ENCODE results near the gene NHSL2.
A peak's percentile ranks its signal among the peaks of the same experiment; 100 is the strongest.

The NHSL2 gene

GRCh38 chrX:71909956-71910355, 689 bp upstream of the NHSL2 start:
- DNase-seq (ENCODE audit: low spot score): peak; percentile 31
- Histone ChIP-seq H3K9me3 (replicated peaks in 1 of 2; ENCODE audit: control insufficient read depth in 2 of 2, insufficient read depth in 1 of 2, low read depth in 1 of 2, low read length in 2 of 2) (no peaks in the 10 kb centered on the region), H3K36me3 (replicated peaks in 1 of 2; ENCODE audit: control insufficient read depth in 2 of 2, insufficient read depth in 2 of 2, low read length in 2 of 2) (peaks cover 0 to 23% of the 10 kb centered on the region in 2 donors), H3K27ac (replicated peaks; ENCODE audit: low read length) (no peak overlapping the region), H4K8ac (ENCODE audit: low read depth, low read length) (no peak overlapping the region), H3K9ac (ENCODE audit: low read depth, low read length, poor library complexity) (no peak overlapping the region), H3K14ac (ENCODE audit: low read length) (no peak overlapping the region), H3K18ac (ENCODE audit: low read length) (no peak overlapping the region), H3K4me2 (ENCODE audit: insufficient read depth, low read length, poor library complexity, severe bottlenecking) (peak overlapping the region; percentile 49), H3K79me1 (ENCODE audit: low read depth, low read length) (peaks cover 3% of the 10 kb centered on the region), H4K91ac (ENCODE audit: low read depth, low read length, poor library complexity) (no peak overlapping the region), H3K23ac (ENCODE audit: low read depth, low read length, poor library complexity) (no peak overlapping the region), H2BK12ac (ENCODE audit: low read length) (no peak overlapping the region), H3K4me1 (ENCODE audit: control insufficient read depth in 2 of 2, insufficient read depth in 1 of 2, low read depth in 1 of 2, low read length in 2 of 2) (peaks cover 7 to 12% of the 10 kb centered on the region in 2 donors), H2AK5ac (ENCODE audit: low read depth, low read length) (no peak overlapping the region), H2BK5ac (ENCODE audit: low read length) (no peak overlapping the region), H2BK120ac (ENCODE audit: low read depth, low read length) (no peak overlapping the region), H2BK15ac (ENCODE audit: low read length) (no peak overlapping the region), H3K4me3 (ENCODE audit: low read length in 2 of 2) (peak overlapping the region; percentile 74 to 75), H3K4ac (ENCODE audit: low read length) (no peak overlapping the region), H3K27me3 (ENCODE audit: control insufficient read depth in 3 of 3, insufficient read depth in 3 of 3, low read depth in 1 of 3, low read length in 3 of 3) (no peaks in the 10 kb centered on the region), H2AFZ (ENCODE audit: low read length) (peak overlapping the region; percentile 38)
- no CpG with 5 or more reads among the region's 8 CpGs for WGBS, 2 donors (ENCODE audit: extremely low coverage in 2 of 2, insufficient read length in 2 of 2, insufficient replicate concordance in 1 of 2)

GRCh38 chrX:71910986-71911730, 513 bp downstream of the NHSL2 start:
- H3K14ac ChIP-seq (ENCODE audit: low read length): peak overlapping the region; percentile 38
- no CpG with 5 or more reads among the region's 85 CpGs for WGBS, 2 donors (ENCODE audit: extremely low coverage in 2 of 2, insufficient read length in 2 of 2, insufficient replicate concordance in 1 of 2)
- peak overlapping the region; percentile 74 for H3K27ac ChIP-seq (replicated peaks; ENCODE audit: low read length)
- H2AFZ ChIP-seq (ENCODE audit: low read length): peak overlapping the region; percentile 79
- H2BK5ac ChIP-seq (ENCODE audit: low read length): no peak overlapping the region
- H3K27me3 ChIP-seq (ENCODE audit: control insufficient read depth in 3 of 3, insufficient read depth in 3 of 3, low read depth in 1 of 3, low read length in 3 of 3): no peaks in the 10 kb centered on the region
- peak overlapping the region; percentile 28 for H2AK5ac ChIP-seq (ENCODE audit: low read depth, low read length)
- peaks cover 3% of the 10 kb centered on the region for H3K79me1 ChIP-seq (ENCODE audit: low read depth, low read length)
- no peaks in the 10 kb centered on the region for H3K9me3 ChIP-seq (replicated peaks in 1 of 2; ENCODE audit: control insufficient read depth in 2 of 2, insufficient read depth in 1 of 2, low read depth in 1 of 2, low read length in 2 of 2)
- H2BK120ac ChIP-seq (ENCODE audit: low read depth, low read length): no peak overlapping the region
- no peak overlapping the region for H3K4ac ChIP-seq (ENCODE audit: low read length)
- H4K91ac ChIP-seq (ENCODE audit: low read depth, low read length, poor library complexity): no peak overlapping the region
- peak overlapping the region; percentile 92 for H3K18ac ChIP-seq (ENCODE audit: low read length)
- H3K4me1 ChIP-seq (ENCODE audit: control insufficient read depth in 2 of 2, insufficient read depth in 1 of 2, low read depth in 1 of 2, low read length in 2 of 2): peaks cover 7 to 12% of the 10 kb centered on the region in 2 donors
- peak; percentile 42 for DNase-seq (ENCODE audit: low spot score)
- H3K4me3 ChIP-seq (ENCODE audit: low read length in 2 of 2): peak overlapping the region; percentile 74 to 93
- no peak overlapping the region for H2BK12ac ChIP-seq (ENCODE audit: low read length)
- H2BK15ac ChIP-seq (ENCODE audit: low read length): peak overlapping the region; percentile 67
- no peak overlapping the region for H3K23ac ChIP-seq (ENCODE audit: low read depth, low read length, poor library complexity)
- peak overlapping the region; percentile 60 for H3K4me2 ChIP-seq (ENCODE audit: insufficient read depth, low read length, poor library complexity, severe bottlenecking)
- peak overlapping the region; percentile 43 for H4K8ac ChIP-seq (ENCODE audit: low read depth, low read length)
- peaks cover 0 to 35% of the 10 kb centered on the region in 2 donors for H3K36me3 ChIP-seq (replicated peaks in 1 of 2; ENCODE audit: control insufficient read depth in 2 of 2, insufficient read depth in 2 of 2, low read length in 2 of 2)
- peak overlapping the region; percentile 91 for H3K9ac ChIP-seq (ENCODE audit: low read depth, low read length, poor library complexity)

DNA sequence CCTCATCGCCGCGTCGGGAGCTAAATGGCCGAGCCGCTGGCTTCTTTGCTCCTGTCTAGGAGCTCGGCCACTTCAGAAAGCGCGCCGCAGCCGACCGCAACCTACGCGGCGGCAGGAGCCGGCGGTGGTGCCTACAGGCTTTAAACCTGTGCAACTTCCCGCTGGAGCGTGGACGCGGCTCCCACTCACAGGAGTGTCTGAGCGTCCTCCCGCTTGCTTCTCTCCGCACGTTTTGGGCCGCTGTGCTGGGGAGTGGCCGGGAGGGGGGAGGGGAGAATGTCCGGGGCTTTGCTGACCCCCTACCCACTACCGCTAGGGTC, 1.0 kb downstream of the NHSL2 start:
- Histone ChIP-seq H2AFZ (ENCODE audit: low read length) (peak overlapping the region; percentile 79), H2BK5ac (ENCODE audit: low read length) (no peak overlapping the region), H3K79me1 (ENCODE audit: low read depth, low read length) (peaks cover 3% of the 10 kb centered on the region), H4K91ac (ENCODE audit: low read depth, low read length, poor library complexity) (no peak overlapping the region), H3K23ac (ENCODE audit: low read depth, low read length, poor library complexity) (no peak overlapping the region), H3K4me3 (ENCODE audit: low read length in 2 of 2) (peak overlapping the region; percentile 74 to 93), H2AK5ac (ENCODE audit: low read depth, low read length) (no peak overlapping the region), H3K27ac (replicated peaks; ENCODE audit: low read length) (no peak overlapping the region), H3K4me1 (ENCODE audit: control insufficient read depth in 2 of 2, insufficient read depth in 1 of 2, low read depth in 1 of 2, low read length in 2 of 2) (peaks cover 7 to 12% of the 10 kb centered on the region in 2 donors), H2BK120ac (ENCODE audit: low read depth, low read length) (no peak overlapping the region), H3K9me3 (replicated peaks in 1 of 2; ENCODE audit: control insufficient read depth in 2 of 2, insufficient read depth in 1 of 2, low read depth in 1 of 2, low read length in 2 of 2) (no peaks in the 10 kb centered on the region), H2BK12ac (ENCODE audit: low read length) (no peak overlapping the region), H3K27me3 (ENCODE audit: control insufficient read depth in 3 of 3, insufficient read depth in 3 of 3, low read depth in 1 of 3, low read length in 3 of 3) (no peaks in the 10 kb centered on the region), H3K36me3 (replicated peaks in 1 of 2; ENCODE audit: control insufficient read depth in 2 of 2, insufficient read depth in 2 of 2, low read length in 2 of 2) (peaks cover 0 to 41% of the 10 kb centered on the region in 2 donors), H3K9ac (ENCODE audit: low read depth, low read length, poor library complexity) (peak overlapping the region; percentile 81), H3K14ac (ENCODE audit: low read length) (no peak overlapping the region), H2BK15ac (ENCODE audit: low read length) (peak overlapping the region; percentile 67), H4K8ac (ENCODE audit: low read depth, low read length) (no peak overlapping the region), H3K18ac (ENCODE audit: low read length) (peak overlapping the region; percentile 90), H3K4ac (ENCODE audit: low read length) (no peak overlapping the region), H3K4me2 (ENCODE audit: insufficient read depth, low read length, poor library complexity, severe bottlenecking) (peak overlapping the region; percentile 60)
- no CpG with 5 or more reads among the region's 29 CpGs for WGBS, 2 donors (ENCODE audit: extremely low coverage in 2 of 2, insufficient read length in 2 of 2, insufficient replicate concordance in 1 of 2)
- DNase-seq (ENCODE audit: low spot score): no peak

- H2BK15ac ChIP-seq (ENCODE audit: low read length): no peak overlapping the region
- H3K4me2 ChIP-seq (ENCODE audit: insufficient read depth, low read length, poor library complexity, severe bottlenecking): peak overlapping the region; percentile 60
- H3K27me3 ChIP-seq (ENCODE audit: control insufficient read depth in 3 of 3, insufficient read depth in 3 of 3, low read depth in 1 of 3, low read length in 3 of 3): no peaks in the 10 kb centered on the region
- H3K4me3 ChIP-seq (ENCODE audit: low read length in 2 of 2): peak overlapping the region; percentile 74 to 93
- H3K9ac ChIP-seq (ENCODE audit: low read depth, low read length, poor library complexity): peak overlapping the region; percentile 21
- H3K18ac ChIP-seq (ENCODE audit: low read length): peak overlapping the region; percentile 17
- DNase-seq (ENCODE audit: low spot score): no peak
- H2BK5ac ChIP-seq (ENCODE audit: low read length): no peak overlapping the region
- H3K27ac ChIP-seq (replicated peaks; ENCODE audit: low read length): no peak overlapping the region
- peaks cover 0 to 44% of the 10 kb centered on the region in 2 donors for H3K36me3 ChIP-seq (replicated peaks in 1 of 2; ENCODE audit: control insufficient read depth in 2 of 2, insufficient read depth in 2 of 2, low read length in 2 of 2)
- H2AK5ac ChIP-seq (ENCODE audit: low read depth, low read length): no peak overlapping the region
- peaks cover 7 to 12% of the 10 kb centered on the region in 2 donors for H3K4me1 ChIP-seq (ENCODE audit: control insufficient read depth in 2 of 2, insufficient read depth in 1 of 2, low read depth in 1 of 2, low read length in 2 of 2)
- no peak overlapping the region for H2BK12ac ChIP-seq (ENCODE audit: low read length)
- H4K8ac ChIP-seq (ENCODE audit: low read depth, low read length): no peak overlapping the region
- H3K9me3 ChIP-seq (replicated peaks in 1 of 2; ENCODE audit: control insufficient read depth in 2 of 2, insufficient read depth in 1 of 2, low read depth in 1 of 2, low read length in 2 of 2): no peaks in the 10 kb centered on the region
- peaks cover 3% of the 10 kb centered on the region for H3K79me1 ChIP-seq (ENCODE audit: low read depth, low read length)
- H3K4ac ChIP-seq (ENCODE audit: low read length): no peak overlapping the region
- H2AFZ ChIP-seq (ENCODE audit: low read length): peak overlapping the region; percentile 79
- H4K91ac ChIP-seq (ENCODE audit: low read depth, low read length, poor library complexity): no peak overlapping the region
- no peak overlapping the region for H2BK120ac ChIP-seq (ENCODE audit: low read depth, low read length)
- no peak overlapping the region for H3K23ac ChIP-seq (ENCODE audit: low read depth, low read length, poor library complexity)
- peak overlapping the region; percentile 8 for H3K14ac ChIP-seq (ENCODE audit: low read length)
- WGBS, 2 donors (ENCODE audit: extremely low coverage in 2 of 2, insufficient read length in 2 of 2, insufficient replicate concordance in 1 of 2): no CpG with 5 or more reads among the region's 7 CpGs
Measured at GRCh38 chrX:71912156-71912555, 1.5 kb downstream of the NHSL2 start.
